Measurements from ENCODE around the gene CC2D1A. TPM values are rescaled to one million over a fixed set of nuclear protein-coding genes. Genes with fewer than 3 reads are reported as not detected.

Gene CC2D1A
- polyA plus RNA-seq, 6 donors from 2014 or later, result 2.9 to 13.9 (median 4.3) TPM

DNA sequence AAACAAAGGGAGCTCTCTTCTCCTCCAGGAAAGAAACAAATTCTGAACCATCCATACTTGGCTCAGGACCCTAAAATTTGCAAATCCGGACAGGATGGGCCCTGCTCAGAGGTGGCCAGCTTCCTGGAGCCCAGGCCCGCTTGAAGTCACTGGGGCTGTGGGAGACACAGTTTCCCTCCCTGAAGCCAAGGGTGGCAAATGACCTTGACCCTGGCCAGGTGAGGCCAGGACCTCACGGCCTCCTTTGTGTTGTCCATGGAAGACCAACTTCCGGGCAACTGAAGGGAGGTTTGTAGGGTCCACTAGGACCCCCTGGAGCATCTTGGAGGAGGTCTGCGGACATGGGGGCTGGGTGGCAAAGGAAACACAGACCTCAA, 23.6 kb upstream of the CC2D1A start:
- Mint-ChIP-seq H3K27ac (peak overlapping the region in 4 of 6 donors; percentile 27 to 45 (median 40)), H3K4me3 (peak overlapping the region in 6 of 8 donors; percentile 35 to 84 (median 48)), H3K27me3 (peaks cover 0 to 9% (median 0%) of the 10 kb centered on the region in 3 donors), H3K9me3 (no peaks in the 10 kb centered on the region), H3K4me1 (peaks cover 25 to 38% (median 30%) of the 10 kb centered on the region in 3 donors), H3K36me3 (no peaks in the 10 kb centered on the region)
- ATAC-seq (ENCODE audit: low read depth in 2 of 2) (no peak), DNase-seq (no peak)

DNA sequence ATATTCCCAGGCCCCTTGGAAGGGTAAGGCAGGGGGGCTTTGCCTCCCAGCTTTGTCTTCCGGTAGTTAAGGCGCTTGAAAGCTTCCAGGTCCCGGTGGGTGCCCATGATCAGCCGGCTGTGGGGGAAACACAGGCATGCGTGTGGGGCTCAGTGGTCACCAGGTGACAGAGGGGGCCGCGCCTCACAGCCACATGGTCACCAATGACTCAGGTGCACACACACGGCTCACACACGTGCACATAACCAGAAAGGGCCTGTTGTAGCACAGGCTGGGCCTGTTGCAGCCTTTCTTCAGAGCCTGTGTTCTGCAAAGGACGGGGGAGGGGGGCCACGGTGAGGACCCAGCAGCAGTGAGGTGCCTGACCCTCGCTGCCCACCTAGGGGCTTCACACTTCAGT, 23.2 kb upstream of the CC2D1A start:
- DNase-seq (no peak), ATAC-seq (ENCODE audit: low read depth in 2 of 2) (no peak)
- no peak overlapping the region for H3K4me3 Mint-ChIP-seq
- peak overlapping the region in 1 of 6 donors; percentile 61 for H3K27ac Mint-ChIP-seq
- H3K36me3 Mint-ChIP-seq, result no peaks in the 10 kb centered on the region
- H3K27me3 Mint-ChIP-seq, result peaks cover 0 to 9% (median 0%) of the 10 kb centered on the region in 3 donors
- no peaks in the 10 kb centered on the region for H3K9me3 Mint-ChIP-seq
- H3K4me1 Mint-ChIP-seq, result peaks cover 25 to 38% (median 30%) of the 10 kb centered on the region in 3 donors

DNA sequence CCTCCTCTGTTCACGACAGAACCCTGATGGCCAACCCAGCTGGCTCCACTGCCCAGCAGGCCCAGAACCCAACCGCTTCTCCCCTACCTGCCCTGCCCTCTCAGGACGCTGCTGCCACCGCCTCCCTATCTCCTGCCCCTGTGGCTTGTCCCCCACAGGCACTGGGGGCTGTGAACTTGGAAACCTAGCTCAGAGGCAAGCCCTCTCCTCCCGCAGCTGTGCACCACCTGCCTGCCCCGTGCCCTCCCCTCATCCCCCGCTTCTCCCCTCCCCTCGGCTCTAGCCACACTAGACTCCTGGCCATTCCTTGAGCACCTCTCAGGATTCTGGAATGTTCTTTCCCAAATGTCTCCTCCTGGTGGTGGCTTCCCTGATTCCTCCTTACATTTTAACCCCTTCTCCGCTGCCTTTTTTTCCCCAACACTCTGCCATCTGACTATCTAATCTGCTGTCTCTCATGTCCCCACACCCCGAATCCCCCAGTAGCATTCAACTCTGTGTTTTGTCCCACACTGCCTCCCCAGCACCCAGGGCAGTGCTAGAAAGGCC, 22.4 kb upstream of the CC2D1A start:
- DNase-seq, result no peak
- H3K4me1 Mint-ChIP-seq, result peaks cover 25 to 38% (median 30%) of the 10 kb centered on the region in 3 donors
- H3K4me3 Mint-ChIP-seq, result no peak overlapping the region
- H3K27ac Mint-ChIP-seq, result peak overlapping the region in 1 of 6 donors; percentile 49
- H3K27me3 Mint-ChIP-seq, result peaks cover 0 to 9% (median 0%) of the 10 kb centered on the region in 3 donors
- H3K36me3 Mint-ChIP-seq, result no peaks in the 10 kb centered on the region
- ATAC-seq (ENCODE audit: low read depth in 2 of 2), result no peak
- H3K9me3 Mint-ChIP-seq, result no peaks in the 10 kb centered on the region

GRCh38 chr19:13884726-13885591, 21.0 kb upstream of the CC2D1A start:
- no peak for ATAC-seq (ENCODE audit: low read depth in 2 of 2)
- Mint-ChIP-seq H3K9me3 (no peaks in the 10 kb centered on the region), H3K27me3 (peaks cover 0 to 9% (median 0%) of the 10 kb centered on the region in 3 donors), H3K4me3 (no peak overlapping the region), H3K4me1 (peaks cover 25 to 35% (median 30%) of the 10 kb centered on the region in 3 donors), H3K27ac (peak overlapping the region in 1 of 6 donors; percentile 16), H3K36me3 (no peaks in the 10 kb centered on the region)
- no peak for DNase-seq

DNA sequence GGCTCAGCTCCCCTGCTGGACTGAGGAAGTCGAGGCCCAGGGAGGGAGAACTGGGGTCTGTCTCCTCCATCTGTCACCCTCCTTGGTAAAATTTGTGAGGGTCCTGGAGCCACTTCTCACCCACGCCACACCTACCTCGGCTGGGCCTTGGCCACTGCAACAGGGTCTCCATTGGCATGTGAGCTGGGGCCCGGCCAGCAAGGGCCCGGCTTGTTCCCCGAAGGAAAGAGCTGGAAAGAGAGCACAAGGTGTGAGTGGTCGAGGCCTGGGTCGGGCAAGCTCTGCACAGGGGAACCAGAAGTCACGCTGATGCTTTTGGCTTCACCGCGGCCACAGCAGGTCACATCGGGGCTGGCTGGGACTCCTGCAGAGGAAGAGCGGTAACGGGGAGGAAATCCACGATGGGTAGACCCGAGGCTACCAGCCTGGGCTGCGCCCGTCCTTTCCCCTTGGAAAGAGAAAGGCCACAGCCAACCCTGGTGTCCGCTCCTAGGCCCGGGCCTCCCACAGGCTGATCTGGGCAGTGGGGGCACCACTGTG, 20.1 kb upstream of the CC2D1A start:
- Mint-ChIP-seq H3K4me3 (no peak overlapping the region), H3K4me1 (peaks cover 20 to 26% (median 23%) of the 10 kb centered on the region in 3 donors), H3K36me3 (no peaks in the 10 kb centered on the region), H3K9me3 (no peaks in the 10 kb centered on the region), H3K27ac (peak overlapping the region in 2 of 6 donors; percentile 32 to 76), H3K27me3 (peaks cover 0 to 9% (median 0%) of the 10 kb centered on the region in 3 donors)
- no peak for DNase-seq
- no peak for ATAC-seq (ENCODE audit: low read depth in 2 of 2)

DNA sequence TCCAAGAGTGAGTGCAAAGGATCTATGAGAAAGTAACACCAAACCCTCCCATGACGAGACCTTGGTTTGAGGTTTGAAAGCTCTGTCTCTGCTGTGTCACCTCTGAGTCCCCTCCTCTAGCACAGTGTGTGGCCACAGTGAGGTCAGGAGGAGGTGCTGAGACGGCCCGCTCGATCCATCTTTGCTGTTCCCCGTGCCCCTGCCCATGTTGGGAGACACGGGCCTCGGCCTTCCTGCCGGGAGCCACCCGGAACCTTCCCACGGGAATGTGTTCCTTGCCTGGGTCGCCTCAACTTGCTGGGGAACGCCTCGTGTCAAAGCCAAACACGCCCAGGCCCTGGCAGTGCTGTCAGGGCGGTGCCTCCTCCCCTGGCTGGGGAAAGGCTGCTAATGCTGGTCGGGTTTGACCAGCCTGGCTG, 19.0 kb upstream of the CC2D1A start:
- peaks cover 0 to 9% (median 0%) of the 10 kb centered on the region in 3 donors for H3K27me3 Mint-ChIP-seq
- no peaks in the 10 kb centered on the region for H3K36me3 Mint-ChIP-seq

DNA sequence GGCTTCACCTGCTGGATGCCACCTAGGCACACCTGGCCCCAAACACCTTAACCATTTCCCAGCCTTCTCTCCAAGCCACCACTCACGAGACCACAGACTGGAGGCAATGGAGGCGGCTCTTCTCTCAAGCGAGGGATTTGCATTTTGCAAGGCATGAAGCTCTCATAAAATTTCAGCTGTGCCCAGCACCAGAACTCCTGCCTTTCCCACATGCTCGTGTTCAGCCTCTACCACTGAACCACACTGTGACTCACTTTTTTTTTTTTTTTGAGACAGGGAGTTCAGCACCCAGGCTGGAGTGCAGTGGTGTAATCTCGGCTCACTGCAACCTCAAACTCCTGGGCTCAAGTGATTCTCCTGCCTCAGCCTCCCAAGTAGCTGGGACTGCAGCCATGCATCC, 18.5 kb upstream of the CC2D1A start:
- Mint-ChIP-seq H3K9me3 (no peaks in the 10 kb centered on the region), H3K27ac (no peak overlapping the region), H3K36me3 (no peaks in the 10 kb centered on the region), H3K4me3 (peak overlapping the region in 1 of 8 donors; percentile 43), H3K4me1 (peaks cover 5 to 10% (median 6%) of the 10 kb centered on the region in 3 donors), H3K27me3 (peaks cover 0 to 9% (median 0%) of the 10 kb centered on the region in 3 donors)
- ATAC-seq (ENCODE audit: low read depth in 2 of 2), result no peak
- DNase-seq, result no peak

More for the DNA sequence above, 19.0 kb upstream of the CC2D1A start:
- no peak for ATAC-seq (ENCODE audit: low read depth in 2 of 2)
- no peak for DNase-seq
- H3K27ac Mint-ChIP-seq, result no peak overlapping the region
- no peaks in the 10 kb centered on the region for H3K9me3 Mint-ChIP-seq
- no peak overlapping the region for H3K4me3 Mint-ChIP-seq
- peaks cover 9 to 15% (median 11%) of the 10 kb centered on the region in 3 donors for H3K4me1 Mint-ChIP-seq

GRCh38 chr19:13888281-13888680, 17.7 kb upstream of the CC2D1A start:
- Mint-ChIP-seq H3K27me3 (peaks cover 0 to 9% (median 0%) of the 10 kb centered on the region in 3 donors), H3K9me3 (no peaks in the 10 kb centered on the region), H3K27ac (no peak overlapping the region), H3K36me3 (no peaks in the 10 kb centered on the region), H3K4me1 (peaks cover 5 to 6% (median 5%) of the 10 kb centered on the region in 3 donors), H3K4me3 (no peak overlapping the region)
- no peak for ATAC-seq (ENCODE audit: low read depth in 2 of 2)
- DNase-seq, result no peak

- Mint-ChIP-seq H3K27ac (no peak overlapping the region), H3K4me1 (no peaks in the 10 kb centered on the region), H3K4me3 (no peak overlapping the region), H3K9me3 (no peaks in the 10 kb centered on the region), H3K36me3 (no peaks in the 10 kb centered on the region), H3K27me3 (peaks cover 0 to 5% (median 0%) of the 10 kb centered on the region in 3 donors)
- ATAC-seq (ENCODE audit: low read depth in 2 of 2) (no peak), DNase-seq (no peak)
Measured at GRCh38 chr19:13890136-13890535, 15.9 kb upstream of the CC2D1A start.

GRCh38 chr19:13892870-13893269, 13.1 kb upstream of the CC2D1A start:
- Mint-ChIP-seq H3K4me3 (no peak overlapping the region), H3K36me3 (no peaks in the 10 kb centered on the region), H3K4me1 (no peaks in the 10 kb centered on the region), H3K27ac (no peak overlapping the region), H3K27me3 (no peaks in the 10 kb centered on the region), H3K9me3 (no peaks in the 10 kb centered on the region)
- ATAC-seq (ENCODE audit: low read depth in 2 of 2) (no peak), DNase-seq (no peak)

- Mint-ChIP-seq H3K4me3 (no peak overlapping the region), H3K4me1 (no peaks in the 10 kb centered on the region), H3K36me3 (no peaks in the 10 kb centered on the region), H3K27me3 (no peaks in the 10 kb centered on the region), H3K9me3 (no peaks in the 10 kb centered on the region), H3K27ac (no peak overlapping the region)
- DNase-seq (no peak), ATAC-seq (ENCODE audit: low read depth in 2 of 2) (no peak)
Measured at GRCh38 chr19:13894552-13894951, 11.4 kb upstream of the CC2D1A start.

- no peaks in the 10 kb centered on the region for H3K27me3 Mint-ChIP-seq
- DNase-seq (no peak), ATAC-seq (ENCODE audit: low read depth in 2 of 2) (no peak)
- H3K27ac Mint-ChIP-seq, result no peak overlapping the region
- no peak overlapping the region for H3K4me3 Mint-ChIP-seq
- H3K9me3 Mint-ChIP-seq, result no peaks in the 10 kb centered on the region
- no peaks in the 10 kb centered on the region for H3K4me1 Mint-ChIP-seq
- H3K36me3 Mint-ChIP-seq, result no peaks in the 10 kb centered on the region
Measured at GRCh38 chr19:13896227-13896626, 9.8 kb upstream of the CC2D1A start.

GRCh38 chr19:13899393-13899792, 6.6 kb upstream of the CC2D1A start:
- H3K27me3 Mint-ChIP-seq, result no peaks in the 10 kb centered on the region
- no peak for ATAC-seq (ENCODE audit: low read depth in 2 of 2)
- no peak for DNase-seq
- no peak overlapping the region for H3K4me3 Mint-ChIP-seq
- no peak overlapping the region for H3K27ac Mint-ChIP-seq
- H3K36me3 Mint-ChIP-seq, result no peaks in the 10 kb centered on the region
- no peaks in the 10 kb centered on the region for H3K4me1 Mint-ChIP-seq
- no peaks in the 10 kb centered on the region for H3K9me3 Mint-ChIP-seq
